Panc1 (cell line): ENCODE data around the gene LOXL1. TPM values are rescaled to one million over a fixed set of nuclear protein-coding genes. Genes with fewer than 3 reads are reported as not detected.

Experiments
- ATAC-seq: fragments of 200-7000 bp; cut with Tn5 transposase; 2 replicates; pipeline ENCODE4 v1.9.1; 2020; ENCODE audit warnings: mild to moderate bottlenecking, moderate library complexity
- BruUV-seq: library from RNA; stranded (reverse); fragments of 400-500 nt; replicated peaks from 2 replicates; lab custom pipeline; 2021; lab: Mats Ljungman, UMichigan
- CTCF ChIA-PET: fragments of 300-600 bp; sonication (Branson Sonifier 250); formaldehyde crosslinking; loops from one replicate; lab custom pipeline; 2022; ENCODE audit warnings: antibody characterized with exemption; lab: Charles Lee
- POLR2A ChIA-PET: fragments of 300-600 bp; sonication (Branson Sonifier 250); formaldehyde crosslinking; loops from one replicate; lab custom pipeline; 2022; ENCODE audit warnings: antibody characterized with exemption; lab: Charles Lee
- DNase-seq: peaks from one replicate; pipeline ENCODE4 v3.0.0-alpha.2; 2010; ENCODE audit warnings: low read depth, low spot score
- H3K27ac ChIP-seq: 2 replicates; pipeline ENCODE4 v1.5.1; 2011; ENCODE audit warnings: mild to moderate bottlenecking, low read length, inconsistent platforms
- H3K27me3 ChIP-seq: fragments of 200-500 bp; sonication (Bioruptor generic); 2 replicates; pipeline ENCODE4 v1.6.0; 2014; ENCODE audit warnings: low read length, inconsistent platforms; ENCODE audit not compliant: control insufficient read depth, insufficient read depth
- H3K36me3 ChIP-seq: fragments of 200-500 bp; sonication (Bioruptor generic); 2 replicates; pipeline ENCODE4 v1.5.1; 2014; ENCODE audit warnings: inconsistent platforms, mild to moderate bottlenecking, low read length, moderate library complexity; ENCODE audit not compliant: control insufficient read depth, insufficient read depth
- H3K4me1 ChIP-seq: 2 replicates; pipeline ENCODE4 v1.5.1; 2011; ENCODE audit warnings: inconsistent platforms, mild to moderate bottlenecking, low read length, moderate library complexity; ENCODE audit not compliant: control insufficient read depth, insufficient read depth
- H3K4me3 ChIP-seq, 2 experiments: 2 replicates each; pipeline ENCODE4 v1.5.1; 2011 to 2012; ENCODE audit warnings: low read depth in 2 of 2, low read length in 2 of 2, mild to moderate bottlenecking in 2 of 2, inconsistent platforms in 1 of 2, moderate library complexity in 1 of 2
- H3K9me3 ChIP-seq: fragments of 200-500 bp; sonication (Bioruptor generic); 2 replicates; pipeline ENCODE4 v1.5.1; 2014; ENCODE audit warnings: low read depth, mild to moderate bottlenecking, inconsistent platforms, low read length, moderate library complexity; ENCODE audit not compliant: control insufficient read depth, insufficient read depth
- POLR2AphosphoS5 ChIP-seq: IDR thresholded peaks from 2 replicates; pipeline ENCODE4 v1.6.1; 2012; ENCODE audit warnings: mild to moderate bottlenecking, low read depth, low read length, moderate library complexity
- SIN3A ChIP-seq: IDR thresholded peaks from 2 replicates; pipeline ENCODE4 v1.6.1; 2012; ENCODE audit warnings: low read depth, mild to moderate bottlenecking, low read length, moderate library complexity, borderline replicate concordance; ENCODE audit not compliant: insufficient read depth
- TCF7L2 ChIP-seq: IDR thresholded peaks from 2 replicates; pipeline ENCODE4 v1.6.1; 2011; ENCODE audit warnings: mild to moderate bottlenecking, low read depth, low read length, inconsistent platforms
- in situ Hi-C: cut with HindIII; loops from 2 replicates; pipeline ENCODE4 v1.10.0; 2016; ENCODE audit warnings: low sequenced_read_pairs, low pct_unique_long_range_greater_than_20kb
- intact Hi-C: fragments of 100-400 bp; cut with micrococcal nuclease; formaldehyde crosslinking; loops from one replicate; pipeline ENCODE4 v1.10.0; 2022; ENCODE audit not compliant: unreplicated experiment
- total RNA-seq: library from RNA; stranded (reverse); gene quantifications from one replicate; pipeline ENCODE4 v1.2.1, GENCODE V29; 2021; ENCODE audit not compliant: unreplicated experiment
- TF ChIP-seq, protein P1 (sequence below): fragments of 450-650 bp; IDR thresholded peaks from 2 replicates; pipeline ENCODE4 v1.5.1; 2017; ENCODE audit warnings: mild to moderate bottlenecking
- TF ChIP-seq, protein P2 (sequence below), 2 experiments: IDR thresholded peaks; 2 replicates each; pipeline ENCODE4 v1.6.1; 2011 to 2012; ENCODE audit warnings: low read depth in 2 of 2, control low read depth in 1 of 2, low read length in 1 of 2, mild to moderate bottlenecking in 1 of 2, moderate library complexity in 1 of 2; ENCODE audit not compliant: insufficient read depth in 1 of 2

The LOXL1 gene
- total RNA-seq, 1 experiment from 2014 or later, result 18.6 TPM

DNA sequence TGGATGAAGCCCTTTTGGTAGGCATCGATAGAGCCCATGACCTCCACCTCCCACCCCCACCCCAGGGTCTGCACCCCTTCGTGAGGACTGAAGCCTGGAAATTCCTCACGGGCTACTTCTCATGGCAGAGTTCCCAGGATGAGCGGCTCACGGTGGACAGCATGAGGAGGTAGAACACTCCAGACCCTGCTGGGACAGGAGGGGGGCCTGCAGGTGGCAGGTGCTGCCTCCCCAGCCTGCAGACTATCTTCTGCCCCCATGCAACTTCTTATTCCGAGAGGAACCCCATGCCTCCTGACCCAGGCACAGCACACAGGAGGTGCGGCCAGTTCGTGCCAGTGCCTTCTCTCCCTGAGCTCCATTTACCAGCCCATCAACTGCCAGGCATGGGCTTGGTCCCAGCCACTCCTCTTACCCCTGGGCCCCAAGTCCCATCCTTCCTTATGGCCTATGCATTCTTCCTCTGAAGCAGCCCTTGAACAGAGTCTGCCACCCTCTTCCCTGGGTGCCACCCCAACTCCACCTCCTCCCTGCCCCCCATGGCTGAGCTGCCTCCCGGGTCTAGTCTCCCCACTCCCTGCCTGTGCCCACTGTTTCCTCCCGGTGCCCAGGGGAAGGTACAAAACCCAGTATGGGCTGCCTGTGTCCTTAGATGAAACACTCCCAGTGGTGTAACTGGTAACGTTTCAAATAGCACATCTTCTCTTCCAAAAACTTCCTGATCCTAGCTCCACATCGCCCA is 44.5 kb upstream of the LOXL1 start:
- Histone ChIP-seq H3K27me3 (peaks cover 2% of the 10 kb centered on the region; the same call in 1 of the 2 replicates), H3K4me3 (no peak overlapping the region), H3K4me1 (no peaks in the 10 kb centered on the region), H3K9me3 (no peaks in the 10 kb centered on the region), H3K36me3 (no peaks in the 10 kb centered on the region), H3K27ac (no peak overlapping the region)
- no peak for DNase-seq
- in situ Hi-C loops (no loop called here), intact Hi-C loops (no loop called here)
- CTCF ChIA-PET, result interaction anchor here (0.6 kb wide), 1 partner anchor 559 kb away, joined by 5 read pairs; no protein-coding TSS in a partner anchor
- no peak for ATAC-seq
- POLR2A ChIA-PET, result no interaction called here
- TF ChIP-seq POLR2AphosphoS5 (no peak), SIN3A (no peak), TCF7L2 (no peak)
- TF ChIP-seq, protein P1, sequence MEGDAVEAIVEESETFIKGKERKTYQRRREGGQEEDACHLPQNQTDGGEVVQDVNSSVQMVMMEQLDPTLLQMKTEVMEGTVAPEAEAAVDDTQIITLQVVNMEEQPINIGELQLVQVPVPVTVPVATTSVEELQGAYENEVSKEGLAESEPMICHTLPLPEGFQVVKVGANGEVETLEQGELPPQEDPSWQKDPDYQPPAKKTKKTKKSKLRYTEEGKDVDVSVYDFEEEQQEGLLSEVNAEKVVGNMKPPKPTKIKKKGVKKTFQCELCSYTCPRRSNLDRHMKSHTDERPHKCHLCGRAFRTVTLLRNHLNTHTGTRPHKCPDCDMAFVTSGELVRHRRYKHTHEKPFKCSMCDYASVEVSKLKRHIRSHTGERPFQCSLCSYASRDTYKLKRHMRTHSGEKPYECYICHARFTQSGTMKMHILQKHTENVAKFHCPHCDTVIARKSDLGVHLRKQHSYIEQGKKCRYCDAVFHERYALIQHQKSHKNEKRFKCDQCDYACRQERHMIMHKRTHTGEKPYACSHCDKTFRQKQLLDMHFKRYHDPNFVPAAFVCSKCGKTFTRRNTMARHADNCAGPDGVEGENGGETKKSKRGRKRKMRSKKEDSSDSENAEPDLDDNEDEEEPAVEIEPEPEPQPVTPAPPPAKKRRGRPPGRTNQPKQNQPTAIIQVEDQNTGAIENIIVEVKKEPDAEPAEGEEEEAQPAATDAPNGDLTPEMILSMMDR, result no peak
- TF ChIP-seq, protein P2, sequence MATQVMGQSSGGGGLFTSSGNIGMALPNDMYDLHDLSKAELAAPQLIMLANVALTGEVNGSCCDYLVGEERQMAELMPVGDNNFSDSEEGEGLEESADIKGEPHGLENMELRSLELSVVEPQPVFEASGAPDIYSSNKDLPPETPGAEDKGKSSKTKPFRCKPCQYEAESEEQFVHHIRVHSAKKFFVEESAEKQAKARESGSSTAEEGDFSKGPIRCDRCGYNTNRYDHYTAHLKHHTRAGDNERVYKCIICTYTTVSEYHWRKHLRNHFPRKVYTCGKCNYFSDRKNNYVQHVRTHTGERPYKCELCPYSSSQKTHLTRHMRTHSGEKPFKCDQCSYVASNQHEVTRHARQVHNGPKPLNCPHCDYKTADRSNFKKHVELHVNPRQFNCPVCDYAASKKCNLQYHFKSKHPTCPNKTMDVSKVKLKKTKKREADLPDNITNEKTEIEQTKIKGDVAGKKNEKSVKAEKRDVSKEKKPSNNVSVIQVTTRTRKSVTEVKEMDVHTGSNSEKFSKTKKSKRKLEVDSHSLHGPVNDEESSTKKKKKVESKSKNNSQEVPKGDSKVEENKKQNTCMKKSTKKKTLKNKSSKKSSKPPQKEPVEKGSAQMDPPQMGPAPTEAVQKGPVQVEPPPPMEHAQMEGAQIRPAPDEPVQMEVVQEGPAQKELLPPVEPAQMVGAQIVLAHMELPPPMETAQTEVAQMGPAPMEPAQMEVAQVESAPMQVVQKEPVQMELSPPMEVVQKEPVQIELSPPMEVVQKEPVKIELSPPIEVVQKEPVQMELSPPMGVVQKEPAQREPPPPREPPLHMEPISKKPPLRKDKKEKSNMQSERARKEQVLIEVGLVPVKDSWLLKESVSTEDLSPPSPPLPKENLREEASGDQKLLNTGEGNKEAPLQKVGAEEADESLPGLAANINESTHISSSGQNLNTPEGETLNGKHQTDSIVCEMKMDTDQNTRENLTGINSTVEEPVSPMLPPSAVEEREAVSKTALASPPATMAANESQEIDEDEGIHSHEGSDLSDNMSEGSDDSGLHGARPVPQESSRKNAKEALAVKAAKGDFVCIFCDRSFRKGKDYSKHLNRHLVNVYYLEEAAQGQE (IDR thresholded peaks at IDR 0.05; ENCODE audit: insufficient read depth in 1 of 2, low read depth in 2 of 2, low read length in 1 of 2), result no peak
- no TSS peak for BruUV-seq

DNA sequence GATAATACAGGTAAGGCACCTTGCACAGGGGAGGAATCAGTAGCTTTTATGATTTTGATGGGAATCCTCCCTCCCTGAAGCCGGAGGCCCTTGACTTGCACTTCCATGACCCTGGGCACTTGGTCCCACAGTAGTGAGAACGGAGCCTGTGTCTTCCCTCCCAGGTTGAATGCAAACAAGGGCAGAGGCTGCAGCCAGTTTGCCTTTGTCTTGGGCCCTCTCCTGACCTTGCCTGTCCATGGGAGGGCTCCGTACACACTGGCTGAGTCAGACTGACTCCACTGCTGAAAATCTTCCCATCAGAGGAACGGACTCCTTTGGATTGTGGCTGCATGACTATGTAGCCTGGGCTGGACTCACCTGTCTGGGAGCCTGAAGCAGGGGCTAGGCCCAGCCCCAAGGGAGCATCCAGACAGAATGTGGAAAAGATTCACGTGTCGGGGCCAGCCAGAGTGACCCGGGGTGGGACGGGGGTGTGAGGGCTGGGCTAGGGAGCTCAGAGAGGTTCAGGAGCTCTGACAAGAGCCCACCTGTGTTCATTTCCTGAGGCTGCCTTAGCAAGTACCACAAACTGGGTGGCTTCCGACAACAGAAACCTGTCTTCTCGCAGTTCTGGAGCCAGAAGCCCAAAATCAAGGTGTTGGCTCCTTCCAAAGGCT is 43.4 kb upstream of the LOXL1 start:
- ATAC-seq, result peak; percentile 32; the same call in 1 of the 2 replicates
- Histone ChIP-seq H3K36me3 (no peaks in the 10 kb centered on the region), H3K4me1 (no peaks in the 10 kb centered on the region), H3K27ac (no peak overlapping the region), H3K9me3 (no peaks in the 10 kb centered on the region), H3K4me3 (no peak overlapping the region), H3K27me3 (no peaks in the 10 kb centered on the region; the same call in 1 of the 2 replicates)
- DNase-seq, result no peak
- CTCF ChIA-PET, result no interaction called here
- BruUV-seq, result no TSS peak
- in situ Hi-C loops, result no loop called here
- TF ChIP-seq TCF7L2 (no peak), SIN3A (no peak), POLR2AphosphoS5 (no peak)
- TF ChIP-seq, protein P2 (IDR thresholded peaks at IDR 0.05; ENCODE audit: insufficient read depth in 1 of 2, low read depth in 2 of 2, low read length in 1 of 2), result no peak
- TF ChIP-seq, protein P1, result no peak
- intact Hi-C loops, result no loop called here
- POLR2A ChIA-PET, result no interaction called here
